Naive thymus-derived CD8-positive, alpha-beta T cell (primary cell): ENCODE results near the gene ABCG4. TPM values are rescaled to one million over a fixed set of nuclear protein-coding genes. Genes with fewer than 3 reads are reported as not detected.
A peak's percentile ranks its signal among the peaks of the same experiment; 100 is the strongest.
"Not testable (repeated sequence)": the region's sequence is repeated elsewhere in the genome, so short reads cannot be mapped to it uniquely, and the experiment has no call there.

Experiments
- ATAC-seq, 2 donors: fragments of 150-1000 bp; cut with Tn5 transposase in 1 of 2; sonication (Bioruptor Pico), chemical (Tn5 transposase) in 1 of 2; 1 replicate in 1 of 2; 2 replicates in 1 of 2; pipeline ENCODE4 v1.10.0; 2021; ENCODE audit warnings: mild to moderate bottlenecking in 2 of 2, moderate library complexity in 2 of 2
- POLR2A ChIA-PET: fragments of 350-600 bp; sonication (Branson Sonifier 250); formaldehyde crosslinking; loops from one replicate; lab custom pipeline; 2021; ENCODE audit warnings: antibody characterized with exemption; lab: Charles Lee
- DNase-seq, 10 donors: peaks; one replicate each; pipeline versions ENCODE4 v3.0.0 to v3.0.0-alpha.2; 2020 to 2022
- H3K27ac Mint-ChIP-seq, 10 donors: one replicate each; pipeline ENCODE4 v1.8.0; 2020 to 2022; ENCODE audit warnings: mild to moderate bottlenecking in 10 of 10, mixed read lengths in 10 of 10, moderate library complexity in 4 of 10, inconsistent platforms in 1 of 10
- H3K27me3 Mint-ChIP-seq, 5 donors: one replicate each; pipeline ENCODE4 v1.8.0; 2021 to 2022; ENCODE audit warnings: mixed read lengths in 5 of 5
- H3K36me3 Mint-ChIP-seq, 3 donors: one replicate each; pipeline ENCODE4 v1.8.0; 2020 to 2022; ENCODE audit warnings: mixed read lengths in 3 of 3, mild to moderate bottlenecking in 2 of 3, inconsistent platforms in 1 of 3
- H3K4me1 Mint-ChIP-seq, 4 donors: one replicate each; pipeline ENCODE4 v1.8.0; 2021 to 2022; ENCODE audit warnings: mixed read lengths in 4 of 4
- H3K4me3 Mint-ChIP-seq, 10 donors: one replicate each; pipeline ENCODE4 v1.8.0; 2020 to 2022; ENCODE audit warnings: mild to moderate bottlenecking in 10 of 10, mixed read lengths in 10 of 10, moderate library complexity in 6 of 10, inconsistent platforms in 1 of 10
- H3K9me3 Mint-ChIP-seq, 9 donors: one replicate each; pipeline ENCODE4 v1.8.0; 2020 to 2022; ENCODE audit warnings: mixed read lengths in 9 of 9, mild to moderate bottlenecking in 3 of 9, inconsistent platforms in 1 of 9, moderate library complexity in 1 of 9
- polyA plus RNA-seq, 3 donors: library from polyadenylated mRNA; unstranded; fragments of 300-500 nt; fragmentation: Illumina TruSeq; gene quantifications; one replicate each; pipeline ENCODE4 v1.2.3, GENCODE V29; 2021
- total RNA-seq, 8 experiments: library from RNA in 2 of 8; stranded (reverse) in 2 of 8; gene quantifications; one replicate each; pipeline ENCODE4 v1.2.3 and lab custom pipeline; 2021 to 2026

ABCG4 gene
- total and polyA plus RNA-seq, 5 experiments from 2014 or later = not detected

- no peak overlapping the region for H3K4me3 Mint-ChIP-seq
- no peaks in the 10 kb centered on the region for H3K36me3 Mint-ChIP-seq
- peaks cover 0 to 9% (median 3%) of the 10 kb centered on the region in 4 donors for H3K4me1 Mint-ChIP-seq
- POLR2A ChIA-PET = interaction anchor here (1.0 kb wide), 1 partner anchor 62 kb away, joined by 4 read pairs; no protein-coding TSS in a partner anchor
- H3K27me3 Mint-ChIP-seq = peaks cover 0 to 7% (median 4%) of the 10 kb centered on the region in 5 donors
- DNase-seq (no peak), ATAC-seq (no peak)
- H3K9me3 Mint-ChIP-seq = no peaks in the 10 kb centered on the region
- H3K27ac Mint-ChIP-seq = no peak overlapping the region
Measured at GRCh38 chr11:119157063-119157462, 8.2 kb downstream of the ABCG4 start.

- Mint-ChIP-seq H3K9me3 (no peaks in the 10 kb centered on the region), H3K4me3 (no peak overlapping the region), H3K36me3 (no peaks in the 10 kb centered on the region), H3K27me3 (peaks cover 0 to 6% (median 4%) of the 10 kb centered on the region in 5 donors), H3K27ac (no peak overlapping the region), H3K4me1 (peaks cover 0 to 9% (median 3%) of the 10 kb centered on the region in 4 donors)
- ATAC-seq (no peak), DNase-seq (no peak)
- POLR2A ChIA-PET = no interaction called here
Measured at GRCh38 chr11:119158467-119158866, 9.6 kb downstream of the ABCG4 start.

GRCh38 chr11:119160151-119160550 lies 11.3 kb downstream of the ABCG4 start:
- DNase-seq (no peak), ATAC-seq (no peak)
- Mint-ChIP-seq H3K4me3 (no peak overlapping the region), H3K9me3 (no peaks in the 10 kb centered on the region), H3K27ac (no peak overlapping the region), H3K36me3 (no peaks in the 10 kb centered on the region), H3K27me3 (peaks cover 0 to 5% (median 2%) of the 10 kb centered on the region in 5 donors), H3K4me1 (peaks cover 0 to 9% (median 3%) of the 10 kb centered on the region in 4 donors)
- POLR2A ChIA-PET = interaction anchor here (0.9 to 1.4 kb wide), 3 partner anchors 9 to 65 kb away, joined by 3 to 8 read pairs (median 4); partner anchors contain the start of gene NLRX1

GRCh38 chr11:119161871-119162270 lies 13.0 kb downstream of the ABCG4 start:
- Mint-ChIP-seq H3K4me3 (no peak overlapping the region), H3K4me1 (peaks cover 0 to 3% (median 0%) of the 10 kb centered on the region in 4 donors), H3K9me3 (no peaks in the 10 kb centered on the region), H3K36me3 (no peaks in the 10 kb centered on the region), H3K27ac (no peak overlapping the region), H3K27me3 (no peaks in the 10 kb centered on the region)
- ATAC-seq (no peak), DNase-seq (no peak)
- POLR2A ChIA-PET = no interaction called here

- Mint-ChIP-seq H3K4me1 (peaks cover 0 to 15% (median 8%) of the 10 kb centered on the region in 4 donors), H3K9me3 (no peaks in the 10 kb centered on the region), H3K27me3 (no peaks in the 10 kb centered on the region), H3K4me3 (no peak overlapping the region), H3K27ac (no peak overlapping the region), H3K36me3 (no peaks in the 10 kb centered on the region)
- no peak for ATAC-seq
- POLR2A ChIA-PET = no interaction called here
- DNase-seq = no peak
Measured at GRCh38 chr11:119166368-119167076, 17.7 kb downstream of the ABCG4 start.

- H3K27me3 Mint-ChIP-seq, ATAC-seq, H3K36me3 Mint-ChIP-seq, POLR2A ChIA-PET, DNase-seq, H3K27ac Mint-ChIP-seq, H3K9me3 Mint-ChIP-seq: not testable (repeated sequence)
- Mint-ChIP-seq H3K4me3 (peak overlapping the region in 1 of 10 donors; percentile 51), H3K4me1 (peaks cover 0 to 15% (median 8%) of the 10 kb centered on the region in 4 donors)
Measured at GRCh38 chr11:119167077-119167458, 18.2 kb downstream of the ABCG4 start.

- POLR2A ChIA-PET = no interaction called here
- peak overlapping the region in 5 of 10 donors; percentile 47 to 93 (median 60) for H3K27ac Mint-ChIP-seq
- ATAC-seq = no peak
- peaks cover 0 to 15% (median 8%) of the 10 kb centered on the region in 4 donors for H3K4me1 Mint-ChIP-seq
- peak overlapping the region; percentile 64 to 91 (median 80) for H3K4me3 Mint-ChIP-seq
- DNase-seq = no peak
- no peaks in the 10 kb centered on the region for H3K27me3 Mint-ChIP-seq
- H3K36me3 Mint-ChIP-seq = no peaks in the 10 kb centered on the region
- H3K9me3 Mint-ChIP-seq = no peaks in the 10 kb centered on the region
Measured at GRCh38 chr11:119167933-119168332, 19.1 kb downstream of the ABCG4 start.

GRCh38 chr11:119168471-119169281 lies 19.8 kb downstream of the ABCG4 start, which contains the start of gene NLRX1:
NLRX1 (plus strand) TSS chr11:119168725; CDS start chr11:119171404, 2,679 bp downstream.
- peak within 1 kb of the TSS; percentile 59 to 93 (median 87) for H3K27ac Mint-ChIP-seq
- peak; percentile 68 to 90 (median 80) for DNase-seq
- no peaks in the 10 kb centered on the region for H3K36me3 Mint-ChIP-seq
- H3K9me3 Mint-ChIP-seq = no peaks in the 10 kb centered on the region
- H3K4me3 Mint-ChIP-seq = peak within 1 kb of the TSS; percentile 80 to 95 (median 89)
- POLR2A ChIA-PET = interaction anchor here (0.7 to 1.5 kb wide), 10 partner anchors 8 to 157 kb away, joined by 3 to 8 read pairs (median 4); partner anchors contain the start of genes DPAGT1, HINFP, HMBS and VPS11
- H3K27me3 Mint-ChIP-seq = no peaks in the 10 kb centered on the region
- ATAC-seq = peak; percentile 93 to 96
- peaks cover 0 to 15% (median 8%) of the 10 kb centered on the region in 4 donors for H3K4me1 Mint-ChIP-seq

- peaks cover 0 to 5% (median 0%) of the 10 kb centered on the region in 3 donors for H3K36me3 Mint-ChIP-seq
- peak overlapping the region; percentile 59 to 92 (median 86) for H3K27ac Mint-ChIP-seq
- ATAC-seq = peak; percentile 41 to 44
- DNase-seq = peak in 2 of 10 donors; percentile 29 to 36
- H3K4me1 Mint-ChIP-seq = peaks cover 3 to 15% (median 9%) of the 10 kb centered on the region in 4 donors
- H3K4me3 Mint-ChIP-seq = peak overlapping the region; percentile 80 to 95 (median 89)
- POLR2A ChIA-PET = interaction anchor here (0.7 to 1.5 kb wide), 10 partner anchors 9 to 156 kb away, joined by 3 to 8 read pairs (median 4); partner anchors contain the start of genes DPAGT1, HINFP, HMBS and VPS11
- no peaks in the 10 kb centered on the region for H3K27me3 Mint-ChIP-seq
- no peaks in the 10 kb centered on the region for H3K9me3 Mint-ChIP-seq
Measured at GRCh38 chr11:119169282-119169719, 20.4 kb downstream of the ABCG4 start.

- POLR2A ChIA-PET = no interaction called here
- peaks cover 0 to 16% (median 6%) of the 10 kb centered on the region in 3 donors for H3K36me3 Mint-ChIP-seq
- H3K4me3 Mint-ChIP-seq = no peak overlapping the region
- H3K27ac Mint-ChIP-seq = peak overlapping the region in 1 of 10 donors; percentile 73
- DNase-seq = no peak
- no peak for ATAC-seq
- H3K4me1 Mint-ChIP-seq = peaks cover 7 to 18% (median 9%) of the 10 kb centered on the region in 4 donors
- no peaks in the 10 kb centered on the region for H3K27me3 Mint-ChIP-seq
- H3K9me3 Mint-ChIP-seq = no peaks in the 10 kb centered on the region
Measured at GRCh38 chr11:119172513-119172912, 23.7 kb downstream of the ABCG4 start.

- peaks cover 0 to 16% (median 6%) of the 10 kb centered on the region in 3 donors for H3K36me3 Mint-ChIP-seq
- no peaks in the 10 kb centered on the region for H3K9me3 Mint-ChIP-seq
- DNase-seq = no peak
- POLR2A ChIA-PET = interaction anchor here (0.6 kb wide), 1 partner anchor 1021 kb away, joined by 6 read pairs; the partner anchor contains the start of gene SCN4B
- no peak overlapping the region for H3K27ac Mint-ChIP-seq
- ATAC-seq = no peak
- no peak overlapping the region for H3K4me3 Mint-ChIP-seq
- no peaks in the 10 kb centered on the region for H3K27me3 Mint-ChIP-seq
- peaks cover 11 to 23% (median 12%) of the 10 kb centered on the region in 4 donors for H3K4me1 Mint-ChIP-seq
Measured at GRCh38 chr11:119173453-119173852, 24.6 kb downstream of the ABCG4 start.

GRCh38 chr11:119175493-119176077 lies 26.7 kb downstream of the ABCG4 start:
- no peaks in the 10 kb centered on the region for H3K9me3 Mint-ChIP-seq

More at GRCh38 chr11:119175493-119176077, 26.7 kb downstream of the ABCG4 start:
- Mint-ChIP-seq H3K4me3 (no peak overlapping the region), H3K27ac (peak overlapping the region in 1 of 10 donors; percentile 31), H3K4me1 (peaks cover 5 to 18% (median 10%) of the 10 kb centered on the region in 4 donors), H3K36me3 (peaks cover 0 to 23% (median 6%) of the 10 kb centered on the region in 3 donors), H3K27me3 (no peaks in the 10 kb centered on the region)
- POLR2A ChIA-PET = no interaction called here
- ATAC-seq = no peak
- DNase-seq = no peak
